Neural cell (in vitro differentiated cells): ENCODE data around the gene ATP2B1. TPM values are rescaled to one million over a fixed set of nuclear protein-coding genes. Genes with fewer than 3 reads are reported as not detected.

Experiments used
- H2AFZ ChIP-seq: fragments of 200-600, 300-800 bp; sonication (generic), shearing (Covaris generic); 2 replicates; pipeline ENCODE4 v1.6.0; 2014; ENCODE audit warnings: low read depth, mild to moderate bottlenecking, antibody characterized with exemption, low read length, moderate library complexity
- H3F3A ChIP-seq: fragments of 200-600 bp; shearing (Covaris generic); 2 replicates; pipeline ENCODE4 v1.6.1; 2016; ENCODE audit warnings: mild to moderate bottlenecking, moderate library complexity, mixed read lengths, antibody characterized with exemption, low read length; ENCODE audit not compliant: insufficient read depth, poor library complexity, severe bottlenecking
- H3K27ac ChIP-seq: fragments of 200-600, 300-800 bp; sonication (generic), shearing (Covaris generic); 2 replicates; pipeline ENCODE4 v1.5.1; 2014; ENCODE audit warnings: mild to moderate bottlenecking, low read length, moderate library complexity
- H3K27me3 ChIP-seq: fragments of 300-800, 200-600 bp; sonication (generic), shearing (Covaris generic); 2 replicates; pipeline ENCODE4 v1.6.0; 2014; ENCODE audit warnings: mild to moderate bottlenecking, low read depth, low read length, moderate library complexity; ENCODE audit not compliant: insufficient read depth
- H3K36me3 ChIP-seq: fragments of 300-800, 200-600 bp; sonication (generic), shearing (Covaris generic); 2 replicates; pipeline ENCODE4 v1.5.1; 2014; ENCODE audit warnings: mild to moderate bottlenecking, antibody characterized with exemption, low read length, moderate library complexity; ENCODE audit not compliant: insufficient read depth
- H3K4me2 ChIP-seq: fragments of 300-800, 200-600 bp; sonication (generic), shearing (Covaris generic); 2 replicates; pipeline ENCODE4 v1.6.0; 2014; ENCODE audit warnings: mild to moderate bottlenecking, low read length
- H3K4me3 ChIP-seq: fragments of 300-800, 200-600 bp; sonication (generic), shearing (Covaris generic); 2 replicates; pipeline ENCODE4 v1.5.1; 2014; ENCODE audit warnings: mild to moderate bottlenecking, low read length, moderate library complexity
- H3K79me2 ChIP-seq: fragments of 200-600 bp; shearing (Covaris generic); replicated peaks from 2 replicates; pipeline ENCODE4 v1.6.0; 2014; ENCODE audit warnings: mild to moderate bottlenecking, low read length, moderate library complexity; ENCODE audit not compliant: insufficient read depth
- H3K9ac ChIP-seq: fragments of 300-800, 200-600 bp; sonication (generic), shearing (Covaris generic); 2 replicates; pipeline ENCODE4 v1.6.1; 2016; ENCODE audit warnings: mild to moderate bottlenecking, low read length, mixed read lengths
- H3K9me2 ChIP-seq: fragments of 200-600 bp; shearing (Covaris generic); 2 replicates; pipeline ENCODE4 v1.6.1; 2016; ENCODE audit warnings: mild to moderate bottlenecking, low read length, mixed read lengths; ENCODE audit not compliant: insufficient read depth
- H3K9me3 ChIP-seq: fragments of 200-600, 300-800 bp; sonication (generic), shearing (Covaris generic); 2 replicates; pipeline ENCODE4 v1.6.1; 2016; ENCODE audit warnings: mild to moderate bottlenecking, mixed run types, low read length, moderate library complexity, mixed read lengths
- H4K20me1 ChIP-seq: fragments of 200-600 bp; shearing (Covaris generic); 2 replicates; pipeline ENCODE4 v1.6.1; 2016; ENCODE audit warnings: mild to moderate bottlenecking, mixed run types; ENCODE audit not compliant: insufficient read depth
- EP300 ChIP-seq: fragments of 450-650 bp; conservative IDR thresholded peaks from 2 replicates; pipeline ENCODE4 v1.6.1; 2014; ENCODE audit warnings: antibody characterized with exemption, mild to moderate bottlenecking, moderate library complexity; ENCODE audit not compliant: poor library complexity, severe bottlenecking
- EZH2 ChIP-seq: fragments of 200-600, 300-800 bp; shearing (Covaris generic), sonication (generic); IDR thresholded peaks from 2 replicates; pipeline ENCODE4 v1.6.1; 2014; ENCODE audit warnings: antibody characterized with exemption, low read length, borderline replicate concordance, mild to moderate bottlenecking; ENCODE audit not compliant: insufficient read depth, poor library complexity, severe bottlenecking
- MXI1 ChIP-seq: fragments of 450-650 bp; conservative IDR thresholded peaks from 2 replicates; pipeline ENCODE4 v1.6.1; 2014; ENCODE audit warnings: antibody characterized with exemption, mild to moderate bottlenecking; ENCODE audit not compliant: poor library complexity, severe bottlenecking
- POLR2AphosphoS5 ChIP-seq: IDR thresholded peaks from 2 replicates; pipeline ENCODE4 v1.6.1; 2012
- RAD21 ChIP-seq: fragments of 450-650 bp; conservative IDR thresholded peaks from 2 replicates; pipeline ENCODE4 v1.6.1; 2014; ENCODE audit warnings: antibody characterized with exemption, mild to moderate bottlenecking, moderate library complexity
- SMC3 ChIP-seq: fragments of 450-650 bp; conservative IDR thresholded peaks from 2 replicates; pipeline ENCODE4 v1.6.1; 2014; ENCODE audit warnings: antibody characterized with exemption, mild to moderate bottlenecking, moderate library complexity; ENCODE audit not compliant: poor library complexity
- TAF1 ChIP-seq: IDR thresholded peaks from 2 replicates; pipeline ENCODE4 v1.6.1; 2012; ENCODE audit warnings: low read depth
- polyA plus RNA-seq: library from polyadenylated mRNA; depleted of rRNA; stranded (reverse); fragments of >200 nt; gene quantifications from 2 replicates; pipeline ENCODE4 v1.2.3, GENCODE V29; 2014
- TF ChIP-seq, protein P1 (sequence below): fragments of 450-650 bp; IDR thresholded peaks from 2 replicates; pipeline ENCODE4 v1.5.1; 2014; ENCODE audit warnings: antibody characterized with exemption, mild to moderate bottlenecking, moderate library complexity; ENCODE audit not compliant: poor library complexity, severe bottlenecking
- TF ChIP-seq, protein P2 (sequence below): IDR thresholded peaks from 2 replicates; pipeline ENCODE4 v1.6.1; 2012; ENCODE audit warnings: borderline replicate concordance

The ATP2B1 gene
- polyA plus RNA-seq, 1 donor from 2014 or later = 139 TPM

DNA sequence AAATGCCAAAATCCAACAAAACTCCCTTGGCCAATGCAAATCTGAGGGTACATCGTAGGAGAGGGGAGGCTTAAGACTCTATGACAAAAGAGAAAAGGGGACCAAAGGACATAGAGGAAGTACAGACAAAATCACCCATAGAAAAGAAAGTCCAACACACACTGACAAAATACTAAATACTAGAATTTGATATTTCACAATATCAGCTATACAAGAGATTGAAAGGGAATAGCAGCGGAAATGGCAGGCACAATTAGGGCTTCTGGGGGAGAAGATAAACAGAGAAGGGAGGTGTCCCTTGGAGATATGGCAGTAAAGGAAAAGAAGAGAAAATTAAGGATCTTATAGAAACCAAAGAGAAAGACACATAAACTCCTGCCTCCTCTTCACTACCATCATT lies 29.0 kb downstream of the ATP2B1 start:
- Histone ChIP-seq H3K4me3 (no peak overlapping the region), H3K9me2 (no peaks in the 10 kb centered on the region), H2AFZ (no peak overlapping the region), H3K4me2 (no peak overlapping the region), H4K20me1 (no peaks in the 10 kb centered on the region), H3K27ac (no peak overlapping the region), H3K9me3 (no peaks in the 10 kb centered on the region), H3F3A (peaks cover 6% of the 10 kb centered on the region), H3K9ac (no peak overlapping the region), H3K27me3 (no peaks in the 10 kb centered on the region), H3K36me3 (no peaks in the 10 kb centered on the region), H3K79me2 (peaks cover 49% of the 10 kb centered on the region)
- TF ChIP-seq EP300 (no peak), TAF1 (no peak), RAD21 (no peak), SMC3 (no peak), MXI1 (no peak), EZH2 (no peak), POLR2AphosphoS5 (no peak)
- TF ChIP-seq, protein P1, sequence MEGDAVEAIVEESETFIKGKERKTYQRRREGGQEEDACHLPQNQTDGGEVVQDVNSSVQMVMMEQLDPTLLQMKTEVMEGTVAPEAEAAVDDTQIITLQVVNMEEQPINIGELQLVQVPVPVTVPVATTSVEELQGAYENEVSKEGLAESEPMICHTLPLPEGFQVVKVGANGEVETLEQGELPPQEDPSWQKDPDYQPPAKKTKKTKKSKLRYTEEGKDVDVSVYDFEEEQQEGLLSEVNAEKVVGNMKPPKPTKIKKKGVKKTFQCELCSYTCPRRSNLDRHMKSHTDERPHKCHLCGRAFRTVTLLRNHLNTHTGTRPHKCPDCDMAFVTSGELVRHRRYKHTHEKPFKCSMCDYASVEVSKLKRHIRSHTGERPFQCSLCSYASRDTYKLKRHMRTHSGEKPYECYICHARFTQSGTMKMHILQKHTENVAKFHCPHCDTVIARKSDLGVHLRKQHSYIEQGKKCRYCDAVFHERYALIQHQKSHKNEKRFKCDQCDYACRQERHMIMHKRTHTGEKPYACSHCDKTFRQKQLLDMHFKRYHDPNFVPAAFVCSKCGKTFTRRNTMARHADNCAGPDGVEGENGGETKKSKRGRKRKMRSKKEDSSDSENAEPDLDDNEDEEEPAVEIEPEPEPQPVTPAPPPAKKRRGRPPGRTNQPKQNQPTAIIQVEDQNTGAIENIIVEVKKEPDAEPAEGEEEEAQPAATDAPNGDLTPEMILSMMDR = no peak
- TF ChIP-seq, protein P2, sequence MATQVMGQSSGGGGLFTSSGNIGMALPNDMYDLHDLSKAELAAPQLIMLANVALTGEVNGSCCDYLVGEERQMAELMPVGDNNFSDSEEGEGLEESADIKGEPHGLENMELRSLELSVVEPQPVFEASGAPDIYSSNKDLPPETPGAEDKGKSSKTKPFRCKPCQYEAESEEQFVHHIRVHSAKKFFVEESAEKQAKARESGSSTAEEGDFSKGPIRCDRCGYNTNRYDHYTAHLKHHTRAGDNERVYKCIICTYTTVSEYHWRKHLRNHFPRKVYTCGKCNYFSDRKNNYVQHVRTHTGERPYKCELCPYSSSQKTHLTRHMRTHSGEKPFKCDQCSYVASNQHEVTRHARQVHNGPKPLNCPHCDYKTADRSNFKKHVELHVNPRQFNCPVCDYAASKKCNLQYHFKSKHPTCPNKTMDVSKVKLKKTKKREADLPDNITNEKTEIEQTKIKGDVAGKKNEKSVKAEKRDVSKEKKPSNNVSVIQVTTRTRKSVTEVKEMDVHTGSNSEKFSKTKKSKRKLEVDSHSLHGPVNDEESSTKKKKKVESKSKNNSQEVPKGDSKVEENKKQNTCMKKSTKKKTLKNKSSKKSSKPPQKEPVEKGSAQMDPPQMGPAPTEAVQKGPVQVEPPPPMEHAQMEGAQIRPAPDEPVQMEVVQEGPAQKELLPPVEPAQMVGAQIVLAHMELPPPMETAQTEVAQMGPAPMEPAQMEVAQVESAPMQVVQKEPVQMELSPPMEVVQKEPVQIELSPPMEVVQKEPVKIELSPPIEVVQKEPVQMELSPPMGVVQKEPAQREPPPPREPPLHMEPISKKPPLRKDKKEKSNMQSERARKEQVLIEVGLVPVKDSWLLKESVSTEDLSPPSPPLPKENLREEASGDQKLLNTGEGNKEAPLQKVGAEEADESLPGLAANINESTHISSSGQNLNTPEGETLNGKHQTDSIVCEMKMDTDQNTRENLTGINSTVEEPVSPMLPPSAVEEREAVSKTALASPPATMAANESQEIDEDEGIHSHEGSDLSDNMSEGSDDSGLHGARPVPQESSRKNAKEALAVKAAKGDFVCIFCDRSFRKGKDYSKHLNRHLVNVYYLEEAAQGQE = no peak

DNA sequence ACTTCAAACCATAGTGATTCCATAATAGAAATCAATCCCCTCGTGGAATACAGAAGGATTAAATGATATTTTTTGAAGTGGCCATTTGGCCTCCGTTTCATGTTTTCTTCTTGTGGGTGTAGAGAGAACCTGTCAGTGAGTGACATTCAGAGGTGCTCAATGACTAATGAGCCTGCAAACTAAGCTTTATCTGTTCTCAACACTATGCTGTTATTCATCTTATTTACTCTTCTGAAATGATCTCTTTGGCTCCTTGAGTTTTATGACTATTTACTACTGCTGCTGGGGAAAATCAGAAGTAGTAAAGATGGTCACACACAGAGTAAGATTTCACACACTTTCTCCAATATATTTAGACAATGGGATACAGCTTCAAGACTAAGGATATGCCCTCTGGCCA lies 30.4 kb downstream of the ATP2B1 start:
- Histone ChIP-seq H3F3A (peaks cover 6% of the 10 kb centered on the region), H3K9me3 (no peaks in the 10 kb centered on the region), H3K4me2 (no peak overlapping the region), H3K27ac (no peak overlapping the region), H3K36me3 (no peaks in the 10 kb centered on the region), H3K4me3 (no peak overlapping the region), H3K9ac (no peak overlapping the region), H3K9me2 (no peaks in the 10 kb centered on the region), H2AFZ (no peak overlapping the region), H4K20me1 (no peaks in the 10 kb centered on the region), H3K79me2 (peaks cover 57% of the 10 kb centered on the region), H3K27me3 (no peaks in the 10 kb centered on the region)
- TF ChIP-seq EP300 (no peak), MXI1 (no peak), SMC3 (no peak)

DNA sequence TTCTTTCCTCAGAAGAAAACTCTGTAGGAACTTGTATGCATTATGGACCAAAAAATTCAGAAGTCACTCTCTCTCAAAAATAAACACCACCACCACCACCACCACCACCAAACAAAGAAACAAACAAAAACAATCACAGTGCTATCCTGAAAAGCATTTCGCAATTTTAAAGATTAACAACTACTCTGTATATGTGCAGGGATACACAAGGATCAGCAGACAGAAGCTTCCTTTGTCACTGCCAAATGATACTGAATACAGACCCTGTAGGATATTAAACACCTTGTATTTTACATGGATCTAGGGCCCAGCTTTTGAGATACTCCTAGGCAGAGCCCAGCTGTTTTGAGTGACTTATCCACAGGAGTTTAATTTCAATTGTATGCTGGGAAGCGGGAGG lies 31.7 kb downstream of the ATP2B1 start:
- Histone ChIP-seq H3F3A (peaks cover 6% of the 10 kb centered on the region), H3K9me3 (no peaks in the 10 kb centered on the region), H4K20me1 (no peaks in the 10 kb centered on the region), H3K36me3 (no peaks in the 10 kb centered on the region), H3K4me3 (no peak overlapping the region), H3K27ac (no peak overlapping the region), H3K4me2 (no peak overlapping the region), H3K79me2 (peaks cover 51% of the 10 kb centered on the region), H2AFZ (no peak overlapping the region), H3K9ac (no peak overlapping the region), H3K9me2 (no peaks in the 10 kb centered on the region), H3K27me3 (no peaks in the 10 kb centered on the region)
- TF ChIP-seq MXI1 (no peak), RAD21 (no peak), SMC3 (no peak)
